ENCODE measurements around the gene NR1D1.

DNA sequence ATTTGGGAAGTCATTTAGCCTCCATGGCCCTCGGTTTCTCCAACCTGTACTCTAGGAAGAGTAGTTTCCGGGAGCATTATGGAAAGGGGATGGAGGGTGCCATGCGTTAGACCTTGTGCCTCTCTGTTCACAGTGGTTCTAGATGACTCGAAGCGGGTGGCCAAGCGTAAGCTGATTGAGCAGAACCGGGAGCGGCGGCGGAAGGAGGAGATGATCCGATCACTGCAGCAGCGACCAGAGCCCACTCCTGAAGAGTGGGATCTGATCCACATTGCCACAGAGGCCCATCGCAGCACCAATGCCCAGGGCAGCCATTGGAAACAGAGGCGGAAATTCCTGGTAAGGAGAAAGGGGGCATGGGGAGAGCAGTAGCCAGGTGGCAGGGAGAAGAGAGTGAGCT, 15.9 kb downstream of the NR1D1 start:
- TF ChIP-seq, protein P1, sequence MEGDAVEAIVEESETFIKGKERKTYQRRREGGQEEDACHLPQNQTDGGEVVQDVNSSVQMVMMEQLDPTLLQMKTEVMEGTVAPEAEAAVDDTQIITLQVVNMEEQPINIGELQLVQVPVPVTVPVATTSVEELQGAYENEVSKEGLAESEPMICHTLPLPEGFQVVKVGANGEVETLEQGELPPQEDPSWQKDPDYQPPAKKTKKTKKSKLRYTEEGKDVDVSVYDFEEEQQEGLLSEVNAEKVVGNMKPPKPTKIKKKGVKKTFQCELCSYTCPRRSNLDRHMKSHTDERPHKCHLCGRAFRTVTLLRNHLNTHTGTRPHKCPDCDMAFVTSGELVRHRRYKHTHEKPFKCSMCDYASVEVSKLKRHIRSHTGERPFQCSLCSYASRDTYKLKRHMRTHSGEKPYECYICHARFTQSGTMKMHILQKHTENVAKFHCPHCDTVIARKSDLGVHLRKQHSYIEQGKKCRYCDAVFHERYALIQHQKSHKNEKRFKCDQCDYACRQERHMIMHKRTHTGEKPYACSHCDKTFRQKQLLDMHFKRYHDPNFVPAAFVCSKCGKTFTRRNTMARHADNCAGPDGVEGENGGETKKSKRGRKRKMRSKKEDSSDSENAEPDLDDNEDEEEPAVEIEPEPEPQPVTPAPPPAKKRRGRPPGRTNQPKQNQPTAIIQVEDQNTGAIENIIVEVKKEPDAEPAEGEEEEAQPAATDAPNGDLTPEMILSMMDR (conservative IDR thresholded peaks at IDR 0.05) = no peak
- no peak for TF ChIP-seq ZFX (IDR thresholded peaks at IDR 0.05)
